ENCODE data around the gene OTOP2. TPM values are rescaled to one million over a fixed set of nuclear protein-coding genes. Genes with fewer than 3 reads are reported as not detected.

OTOP2 gene
- total and polyA plus RNA-seq, 9 of the 15 experiments (the other 6 are each of a cell fraction or from before 2014, with no cell fraction given), result 0.04 to 0.36 (median 0.14) TPM; not detected in 1

GRCh38 chr17:74979408-74980146 lies 55.5 kb downstream of the OTOP2 start (continued):
- TF ChIP-seq HMG20A (CRISPR knock-in tag; conservative IDR thresholded peaks at IDR 0.05) (no peak), ZNF584 (CRISPR knock-in tag; IDR thresholded peaks at IDR 0.05; ENCODE audit: low read depth) (no peak), CEBPZ (IDR thresholded peaks at IDR 0.05; ENCODE audit: borderline replicate concordance, low read depth, low read length) (no peak), MGA (IDR thresholded peaks at IDR 0.05) (peak; percentile 23; the same call in 1 of the 2 replicates), CBFB (CRISPR knock-in tag; IDR thresholded peaks at IDR 0.05) (no peak), FOXK1 (CRISPR knock-in tag; IDR thresholded peaks at IDR 0.05; ENCODE audit: borderline replicate concordance) (no peak), GTF3C2 (IDR thresholded peaks at IDR 0.05; ENCODE audit: borderline replicate concordance, extremely low read depth, insufficient read length) (peak; percentile 61), SMARCE1 (IDR thresholded peaks at IDR 0.05) (peak; percentile 58; the same call in 1 of the 2 replicates)
